Fibroblast of mammary gland (primary cell): Measurements from ENCODE around the gene SLC7A7.
"Not testable (repeated sequence)": the region's sequence is repeated elsewhere in the genome, so short reads cannot be mapped to it uniquely, and the experiment has no call there.

Experiments used
- DNase-seq: peaks from one replicate; pipeline ENCODE4 v3.0.0-alpha.2; 2010; ENCODE audit warnings: low read depth
- H3K4me3 ChIP-seq: 2 replicates; pipeline ENCODE4 v1.5.1; 2011; ENCODE audit warnings: low read depth, mild to moderate bottlenecking, low read length, moderate library complexity; ENCODE audit not compliant: control insufficient read depth
- TF ChIP-seq, protein P1 (sequence below): conservative IDR thresholded peaks from 2 replicates; pipeline ENCODE4 v1.5.1; 2011; ENCODE audit warnings: low read depth, low read length, inconsistent platforms; ENCODE audit not compliant: control insufficient read depth, insufficient read depth

The SLC7A7 gene

DNA sequence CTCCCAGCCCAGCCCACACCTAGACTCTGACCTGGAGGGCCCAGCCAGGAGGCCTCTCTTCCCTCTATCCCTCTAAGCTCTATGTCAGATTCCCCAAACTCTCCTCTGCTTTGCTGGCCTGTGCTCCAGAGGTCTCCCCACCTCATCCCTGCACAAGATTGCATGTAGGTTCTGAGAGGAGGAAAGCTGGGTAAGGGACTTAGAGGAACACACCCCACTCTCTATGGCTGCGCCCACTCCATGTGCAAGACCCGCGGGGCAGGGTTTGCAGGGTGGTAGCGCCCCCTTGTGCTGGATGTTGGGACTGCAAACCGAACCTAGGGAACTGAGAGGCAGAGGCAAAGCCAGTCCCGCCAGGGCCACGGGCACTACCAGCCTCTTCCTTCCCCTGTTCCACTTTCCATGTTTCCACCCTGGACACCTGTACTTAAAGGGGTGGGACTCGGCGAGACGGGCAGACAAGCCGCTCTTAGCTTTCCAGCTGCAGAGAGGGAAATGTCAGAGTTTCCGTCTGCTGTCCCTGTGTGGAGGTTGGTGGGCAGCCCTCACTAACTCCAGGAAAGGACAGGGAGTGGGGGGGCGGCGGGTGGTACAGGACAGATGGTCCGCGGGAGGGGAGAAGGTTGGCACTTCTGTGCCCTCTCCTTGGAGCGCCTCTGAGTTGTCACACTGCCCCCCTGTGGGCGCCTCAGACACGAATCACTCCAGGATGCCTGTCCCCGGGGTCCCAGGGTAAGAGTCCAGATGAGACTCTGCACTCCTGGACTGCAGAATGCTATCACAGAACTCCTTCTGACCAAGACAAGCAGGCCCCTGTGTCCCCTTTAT lies 37.9 kb upstream of the SLC7A7 start:
- peak overlapping the region; percentile 50 for H3K4me3 ChIP-seq
- peak; percentile 86 for DNase-seq

DNA sequence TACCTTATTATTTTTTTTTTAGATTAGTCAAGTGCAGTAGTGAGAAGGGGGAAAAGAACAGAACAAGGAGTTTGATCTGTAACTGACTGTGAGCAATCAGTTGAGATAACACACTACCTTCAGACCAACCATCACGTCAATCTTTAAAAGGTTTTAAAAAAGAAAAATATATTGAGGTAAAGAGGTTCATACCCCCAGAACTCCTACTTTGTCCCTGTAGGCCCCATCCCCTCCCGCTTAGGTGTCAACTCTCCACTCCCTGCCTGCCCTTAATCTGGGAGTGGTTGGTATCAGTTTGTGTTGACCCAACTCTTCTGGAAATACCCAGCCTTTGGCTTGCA lies 37.3 kb upstream of the SLC7A7 start:
- H3K4me3 ChIP-seq: no peak overlapping the region
- TF ChIP-seq, protein P1, sequence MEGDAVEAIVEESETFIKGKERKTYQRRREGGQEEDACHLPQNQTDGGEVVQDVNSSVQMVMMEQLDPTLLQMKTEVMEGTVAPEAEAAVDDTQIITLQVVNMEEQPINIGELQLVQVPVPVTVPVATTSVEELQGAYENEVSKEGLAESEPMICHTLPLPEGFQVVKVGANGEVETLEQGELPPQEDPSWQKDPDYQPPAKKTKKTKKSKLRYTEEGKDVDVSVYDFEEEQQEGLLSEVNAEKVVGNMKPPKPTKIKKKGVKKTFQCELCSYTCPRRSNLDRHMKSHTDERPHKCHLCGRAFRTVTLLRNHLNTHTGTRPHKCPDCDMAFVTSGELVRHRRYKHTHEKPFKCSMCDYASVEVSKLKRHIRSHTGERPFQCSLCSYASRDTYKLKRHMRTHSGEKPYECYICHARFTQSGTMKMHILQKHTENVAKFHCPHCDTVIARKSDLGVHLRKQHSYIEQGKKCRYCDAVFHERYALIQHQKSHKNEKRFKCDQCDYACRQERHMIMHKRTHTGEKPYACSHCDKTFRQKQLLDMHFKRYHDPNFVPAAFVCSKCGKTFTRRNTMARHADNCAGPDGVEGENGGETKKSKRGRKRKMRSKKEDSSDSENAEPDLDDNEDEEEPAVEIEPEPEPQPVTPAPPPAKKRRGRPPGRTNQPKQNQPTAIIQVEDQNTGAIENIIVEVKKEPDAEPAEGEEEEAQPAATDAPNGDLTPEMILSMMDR: no peak
- no peak for DNase-seq

More for the DNA sequence above, 37.9 kb upstream of the SLC7A7 start:
- TF ChIP-seq, protein P1: peak; percentile 92

DNA sequence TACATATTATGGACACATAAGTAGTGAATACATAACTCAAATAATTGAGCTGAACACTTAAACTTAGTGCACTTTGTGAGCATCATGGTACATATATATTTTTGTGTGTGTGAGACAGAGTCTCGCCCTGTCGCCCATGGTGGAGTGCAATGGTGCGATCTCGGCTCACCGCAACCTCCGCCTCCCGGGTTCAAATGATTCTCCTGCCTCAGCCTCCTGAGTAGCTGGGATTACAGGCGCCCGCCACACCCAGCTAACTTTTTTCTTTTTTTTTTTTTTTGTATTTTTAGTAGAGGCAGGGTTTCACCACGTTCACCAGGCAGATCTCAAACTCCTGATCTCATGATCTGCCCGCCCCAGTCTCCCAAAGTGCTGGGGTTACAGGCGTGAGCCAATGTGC lies 36.9 kb upstream of the SLC7A7 start:
- DNase-seq, H3K4me3 ChIP-seq: not testable (repeated sequence)

GRCh38 chr14:22850944-22851764 lies 35.9 kb upstream of the SLC7A7 start:
- peak; percentile 99 for DNase-seq
- peak overlapping the region; percentile 19 for H3K4me3 ChIP-seq
- TF ChIP-seq, protein P1: no peak

GRCh38 chr14:22849212-22849819 lies 34.1 kb upstream of the SLC7A7 start:
- TF ChIP-seq, protein P1: no peak
- peak; percentile 87 for DNase-seq
- H3K4me3 ChIP-seq: no peak overlapping the region

DNA sequence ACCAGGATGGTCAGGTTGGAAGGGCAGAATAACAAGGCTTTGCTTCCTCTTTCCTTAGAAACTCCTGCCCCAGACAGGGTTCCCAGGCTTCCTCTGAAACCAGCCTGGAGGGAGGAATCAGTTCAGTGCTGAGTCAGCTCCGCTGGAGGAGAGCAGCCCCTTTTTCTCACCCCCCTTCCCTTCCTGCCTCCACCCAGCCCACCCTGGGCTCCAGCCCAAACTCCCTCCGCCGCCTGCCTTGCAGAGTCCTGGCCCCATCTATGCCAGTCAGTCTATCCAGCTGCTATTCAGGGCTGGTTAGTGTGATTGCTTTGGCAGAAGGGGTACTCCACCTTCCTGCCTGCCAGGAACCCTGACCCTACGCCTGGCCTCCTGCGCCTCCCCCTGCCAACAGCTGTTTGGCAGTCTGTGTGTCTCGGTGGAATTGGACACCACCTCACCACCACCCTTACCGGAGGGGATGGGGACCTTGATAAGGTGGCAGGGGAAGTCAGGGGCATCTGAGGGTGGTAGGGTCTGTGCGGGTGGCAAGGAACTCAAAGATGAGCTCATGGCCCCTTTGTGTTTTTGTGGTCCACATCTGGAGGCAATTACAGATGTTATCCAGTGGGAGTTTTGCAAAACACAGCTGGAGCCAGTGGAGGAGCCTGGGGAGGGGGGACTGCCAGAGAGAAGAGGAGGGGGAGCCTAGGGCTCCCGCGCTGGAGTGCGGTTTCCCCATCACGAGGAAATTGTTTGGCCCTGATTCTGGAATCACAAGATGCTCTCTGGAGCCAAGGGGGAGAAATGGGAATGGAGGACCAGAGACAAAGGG lies 33.3 kb upstream of the SLC7A7 start:
- TF ChIP-seq, protein P1: no peak
- DNase-seq: peak; percentile 98
- H3K4me3 ChIP-seq: no peak overlapping the region
